OCI-LY1 (cell line): Measurements from ENCODE around the gene CLTRN.

ENCODE experiments used
- H2AFZ ChIP-seq: fragments of 200-600 bp; sonication (generic), shearing (Covaris generic); 2 replicates; pipeline ENCODE4 v1.6.0; 2014; ENCODE audit warnings: antibody characterized with exemption, mild to moderate bottlenecking, low read length
- H3F3A ChIP-seq: fragments of 200-600 bp; sonication (generic), shearing (Covaris generic); 2 replicates; pipeline ENCODE4 v1.6.0; 2014; ENCODE audit warnings: mild to moderate bottlenecking, antibody characterized with exemption, low read length, moderate library complexity; ENCODE audit not compliant: insufficient read depth
- H3K27ac ChIP-seq: fragments of 200-600 bp; sonication (generic); 2 replicates; pipeline ENCODE4 v1.5.1; 2014; ENCODE audit warnings: low read length, mixed run types, mild to moderate bottlenecking, low read depth; ENCODE audit not compliant: poor library complexity, severe bottlenecking
- H3K27me3 ChIP-seq: fragments of 200-600 bp; sonication (generic); 2 replicates; pipeline ENCODE4 v1.6.0; 2014; ENCODE audit warnings: antibody characterized with exemption, mild to moderate bottlenecking, low read length, moderate library complexity; ENCODE audit not compliant: insufficient read depth
- H3K36me3 ChIP-seq: fragments of 200-600 bp; sonication (generic); 2 replicates; pipeline ENCODE4 v1.6.1; 2014; ENCODE audit warnings: mild to moderate bottlenecking, antibody characterized with exemption, low read length, moderate library complexity, mixed read lengths; ENCODE audit not compliant: insufficient read depth
- H3K4me1 ChIP-seq: fragments of 200-600 bp; sonication (generic); 2 replicates; pipeline ENCODE4 v1.5.1; 2014; ENCODE audit warnings: mild to moderate bottlenecking, low read length, moderate library complexity; ENCODE audit not compliant: insufficient read depth, severe bottlenecking
- H3K4me2 ChIP-seq: fragments of 200-600 bp; sonication (generic), shearing (Covaris generic); 2 replicates; pipeline ENCODE4 v1.6.1; 2014; ENCODE audit warnings: low read length
- H3K4me3 ChIP-seq: fragments of 200-600 bp; sonication (generic); 2 replicates; pipeline ENCODE4 v1.5.1; 2014; ENCODE audit warnings: low read length, low read depth, mild to moderate bottlenecking, mixed read lengths; ENCODE audit not compliant: poor library complexity, severe bottlenecking
- H3K79me2 ChIP-seq: fragments of 200-600 bp; shearing (Covaris generic); 2 replicates; pipeline ENCODE4 v1.6.1; 2016; ENCODE audit warnings: mixed run types, low read length, mixed read lengths; ENCODE audit not compliant: insufficient read depth
- H3K9ac ChIP-seq: fragments of 200-600 bp; sonication (generic), shearing (Covaris generic); 2 replicates; pipeline ENCODE4 v1.6.1; 2014; ENCODE audit warnings: mild to moderate bottlenecking, low read length, mixed read lengths
- H3K9me2 ChIP-seq: fragments of 200-600 bp; sonication (generic), shearing (Covaris generic); 2 replicates; pipeline ENCODE4 v1.6.1; 2014; ENCODE audit warnings: low read depth, mild to moderate bottlenecking, low read length, mixed read lengths
- H3K9me3 ChIP-seq: fragments of 200-600 bp; shearing (Covaris generic); 2 replicates; pipeline ENCODE4 v1.6.1; 2014; ENCODE audit warnings: low read length, mixed read lengths
- H4K20me1 ChIP-seq: fragments of 200-600 bp; sonication (generic), shearing (Covaris generic); 2 replicates; pipeline ENCODE4 v1.6.0; 2016; ENCODE audit warnings: mild to moderate bottlenecking, low read length; ENCODE audit not compliant: insufficient read depth
- CTCF ChIP-seq: fragments of 200-600 bp; sonication (generic), shearing (Covaris generic); IDR thresholded peaks from 2 replicates; pipeline ENCODE4 v1.5.1; 2017; ENCODE audit warnings: mild to moderate bottlenecking, antibody characterized with exemption, low read length, moderate library complexity, mixed read lengths
- EZH2 ChIP-seq: fragments of 200-600 bp; sonication (generic), shearing (Covaris generic); IDR thresholded peaks from 2 replicates; pipeline ENCODE4 v1.8.0; 2017; ENCODE audit warnings: borderline replicate concordance, mixed run types, mild to moderate bottlenecking, antibody characterized with exemption, low read length, moderate library complexity, mixed read lengths

The CLTRN gene

GRCh38 chrX:15631637-15632036 lies 33.0 kb downstream of the CLTRN start:
- Histone ChIP-seq H3K4me1 (no peaks in the 10 kb centered on the region), H3K79me2 (no peaks in the 10 kb centered on the region), H3K9ac (no peak overlapping the region), H2AFZ (no peak overlapping the region), H3K9me2 (no peaks in the 10 kb centered on the region), H3K4me3 (no peak overlapping the region), H3K9me3 (no peaks in the 10 kb centered on the region), H3K36me3 (no peaks in the 10 kb centered on the region), H3F3A (no peaks in the 10 kb centered on the region), H3K27me3 (no peaks in the 10 kb centered on the region), H3K27ac (no peak overlapping the region), H4K20me1 (no peaks in the 10 kb centered on the region), H3K4me2 (no peak overlapping the region)
- TF ChIP-seq CTCF: no peak
- TF ChIP-seq EZH2: no peak

- H3K9me3 ChIP-seq: no peaks in the 10 kb centered on the region
- no peaks in the 10 kb centered on the region for H3K9me2 ChIP-seq
- H3K9ac ChIP-seq: no peak overlapping the region
- no peaks in the 10 kb centered on the region for H3K36me3 ChIP-seq
- no peaks in the 10 kb centered on the region for H4K20me1 ChIP-seq
- no peaks in the 10 kb centered on the region for H3K4me1 ChIP-seq
- TF ChIP-seq CTCF: no peak
- no peak for TF ChIP-seq EZH2
- no peaks in the 10 kb centered on the region for H3F3A ChIP-seq
- no peak overlapping the region for H2AFZ ChIP-seq
- H3K27me3 ChIP-seq: no peaks in the 10 kb centered on the region
- H3K79me2 ChIP-seq: no peaks in the 10 kb centered on the region
- no peak overlapping the region for H3K4me3 ChIP-seq
- H3K27ac ChIP-seq: no peak overlapping the region
- H3K4me2 ChIP-seq: no peak overlapping the region
These were observed 41.6 kb downstream of the CLTRN start for GRCh38 chrX:15623054-15623453.

- TF ChIP-seq EZH2 (no peak), CTCF (no peak)
- Histone ChIP-seq H3K4me3 (no peak overlapping the region), H3K79me2 (no peaks in the 10 kb centered on the region), H2AFZ (no peak overlapping the region), H4K20me1 (no peaks in the 10 kb centered on the region), H3K9me3 (no peaks in the 10 kb centered on the region), H3F3A (no peaks in the 10 kb centered on the region), H3K27me3 (no peaks in the 10 kb centered on the region), H3K4me2 (no peak overlapping the region), H3K36me3 (no peaks in the 10 kb centered on the region), H3K9me2 (no peaks in the 10 kb centered on the region), H3K4me1 (no peaks in the 10 kb centered on the region), H3K27ac (no peak overlapping the region), H3K9ac (no peak overlapping the region)
These were observed 45.4 kb downstream of the CLTRN start for GRCh38 chrX:15619053-15619755.
